Measurements from ENCODE around the gene HPDL.
"Not testable (repeated sequence)": the region's sequence is repeated elsewhere in the genome, so short reads cannot be mapped to it uniquely, and the experiment has no call there.

Gene HPDL

DNA sequence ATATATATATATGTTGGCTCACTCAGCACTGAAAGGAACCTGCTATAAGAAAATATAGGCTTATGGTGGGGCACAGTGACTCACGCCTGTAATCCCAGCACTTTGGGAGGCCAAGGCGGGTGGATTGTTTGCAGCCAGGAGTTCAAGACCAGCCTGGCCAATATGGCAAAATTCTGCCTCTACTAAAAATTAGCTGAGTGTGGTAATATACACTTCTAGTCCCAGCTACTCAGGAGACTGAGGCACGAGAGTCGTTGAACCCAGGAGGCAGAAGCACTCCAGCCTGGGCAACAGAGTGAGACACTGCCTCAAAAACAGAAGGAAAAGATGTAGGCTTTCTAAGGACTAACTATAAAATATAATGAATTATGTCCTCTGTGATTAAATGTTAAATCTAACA, 28.1 kb downstream of the HPDL start:
- DNase-seq: no peak

GRCh38 chr1:45355683-45356082, 29.0 kb downstream of the HPDL start:
- DNase-seq: no peak

GRCh38 chr1:45356186-45356585, 29.5 kb downstream of the HPDL start:
- no peak for DNase-seq

DNA sequence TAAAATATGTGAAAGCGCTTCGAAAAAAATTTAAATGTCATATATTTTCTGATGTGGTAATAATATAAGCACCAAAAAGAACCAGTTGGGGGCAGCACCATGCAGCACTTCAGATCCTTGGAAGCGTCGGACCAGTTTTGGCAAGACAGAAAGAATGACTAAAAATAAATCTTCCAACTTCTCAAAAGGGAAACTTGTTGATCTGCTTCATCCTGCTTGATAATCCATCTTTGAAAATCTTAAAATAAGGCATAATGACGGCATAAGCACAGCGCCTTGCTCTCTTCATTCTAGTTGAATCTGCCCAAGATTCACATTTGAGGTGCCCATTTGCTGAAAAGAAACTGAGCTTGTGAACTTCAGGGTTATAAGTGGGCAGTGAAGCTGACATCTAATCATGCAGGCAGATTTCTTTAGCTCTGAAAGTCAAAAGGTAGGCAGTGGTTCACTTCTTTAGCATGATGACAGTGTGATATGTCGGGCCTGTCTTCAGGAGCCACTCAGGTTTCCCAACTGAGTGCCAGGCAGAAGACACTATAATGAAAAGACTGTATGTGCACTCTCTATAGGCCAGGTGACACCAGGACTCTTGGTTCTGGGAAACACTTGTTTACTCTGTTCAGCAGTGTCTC, 33.3 kb downstream of the HPDL start:
- DNase-seq: peak; percentile 52

DNA sequence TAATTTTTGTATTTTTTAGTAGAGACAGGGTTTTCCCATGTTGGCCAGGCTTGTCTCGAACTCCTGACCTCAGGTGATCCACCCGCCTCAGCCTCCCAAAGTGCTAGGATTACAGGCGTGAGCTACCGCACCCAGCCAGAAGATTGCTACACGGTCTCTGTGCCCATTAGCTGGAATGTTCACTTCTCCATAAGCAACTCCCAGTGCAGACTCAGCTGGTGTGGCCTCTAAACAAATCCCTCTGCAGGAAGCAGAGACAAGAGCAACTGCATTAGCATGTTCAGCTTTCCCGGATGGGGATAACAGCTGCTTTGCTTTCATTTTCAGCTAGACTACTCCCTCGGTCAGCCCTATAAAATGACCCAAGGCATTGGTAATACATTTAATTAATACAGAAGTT, 34.3 kb downstream of the HPDL start:
- not testable (repeated sequence) for DNase-seq

GRCh38 chr1:45364294-45364693, 37.6 kb downstream of the HPDL start:
- DNase-seq: no peak

DNA sequence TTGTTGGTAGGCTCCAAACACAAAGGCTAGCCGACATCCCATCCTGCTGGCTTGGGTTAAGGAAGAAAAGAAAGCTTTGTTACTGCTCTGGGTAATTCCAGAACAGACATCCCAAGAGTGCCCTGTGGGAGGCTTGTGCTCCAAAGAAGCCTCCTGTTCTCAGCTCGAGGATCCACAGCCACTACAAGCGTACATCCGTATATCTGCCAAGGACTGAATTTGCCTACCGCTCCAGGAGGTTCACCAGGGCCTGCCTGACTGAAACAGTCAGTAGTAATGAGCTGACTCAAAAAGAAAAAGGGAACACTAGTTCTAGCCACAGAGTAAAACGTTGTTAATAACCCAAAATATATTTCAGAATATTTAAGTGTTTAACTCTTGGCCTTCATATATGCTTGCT, 38.4 kb downstream of the HPDL start:
- DNase-seq: no peak

DNA sequence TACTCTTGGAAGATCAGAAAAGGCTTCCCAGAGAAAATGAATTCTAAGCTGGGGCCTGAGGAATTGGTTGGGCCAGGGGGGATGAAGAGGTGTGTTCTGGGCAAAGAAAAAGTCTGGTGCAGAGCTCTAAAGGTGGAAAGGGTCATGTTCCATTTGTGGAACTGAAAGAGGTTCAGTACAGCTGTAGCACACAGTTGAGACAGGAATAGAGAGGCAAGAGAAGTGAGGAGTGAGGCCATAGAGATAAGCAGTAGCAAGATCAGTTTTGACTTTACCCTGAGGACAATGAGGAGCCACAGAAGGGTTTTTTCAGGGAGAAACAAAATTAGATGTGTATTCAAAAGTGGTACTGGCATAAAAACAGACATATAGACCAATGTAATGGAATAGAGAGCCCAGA, 43.9 kb downstream of the HPDL start:
- no peak for DNase-seq

- DNase-seq: no peak
These were observed 46.9 kb downstream of the HPDL start for GRCh38 chr1:45373573-45373972.

DNA sequence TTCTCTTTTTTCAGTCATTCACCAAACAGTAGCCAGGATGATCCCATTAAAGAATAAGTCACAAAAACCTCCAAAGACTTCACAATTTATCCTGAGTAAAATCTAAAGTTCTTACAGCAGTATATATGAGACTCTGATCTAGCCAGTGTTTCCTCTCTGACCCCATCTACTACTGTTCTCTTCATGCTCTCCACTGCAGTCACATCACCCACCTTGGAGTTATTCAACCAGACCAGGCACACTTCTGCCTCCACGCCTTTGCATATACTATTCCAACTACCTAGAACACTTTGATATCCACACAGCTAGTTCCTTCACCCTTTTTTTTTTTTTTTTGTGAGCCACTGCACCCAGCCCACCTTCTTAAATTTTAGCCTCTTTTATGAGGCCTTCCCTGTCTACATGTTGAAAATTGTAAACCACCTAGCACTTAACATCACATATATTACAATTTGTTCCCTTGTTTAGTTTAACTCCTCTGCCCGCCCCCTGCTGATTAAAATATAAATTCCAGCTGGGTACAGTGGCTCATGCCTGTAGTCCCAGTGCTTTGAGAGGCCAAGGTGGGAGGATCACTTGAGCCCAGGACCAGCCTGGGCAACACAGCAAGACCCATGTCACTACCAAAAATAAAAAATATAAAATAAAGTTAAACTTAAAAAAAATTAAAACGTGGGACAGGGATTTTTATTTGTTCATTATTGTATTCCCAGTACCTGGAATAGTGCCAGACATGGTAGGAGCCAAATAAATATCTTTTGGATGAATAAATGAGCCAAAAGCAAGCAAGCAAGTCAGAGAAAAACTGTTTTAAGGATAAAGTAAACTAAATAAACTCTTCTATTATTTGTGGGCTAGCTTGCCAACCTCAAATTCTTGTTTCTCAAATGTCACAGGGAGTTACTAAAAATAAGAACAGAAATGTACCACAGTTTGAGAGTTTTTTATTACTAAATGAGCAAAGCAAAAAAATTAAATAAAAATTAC, 48.7 kb downstream of the HPDL start:
- no peak for DNase-seq

DNA sequence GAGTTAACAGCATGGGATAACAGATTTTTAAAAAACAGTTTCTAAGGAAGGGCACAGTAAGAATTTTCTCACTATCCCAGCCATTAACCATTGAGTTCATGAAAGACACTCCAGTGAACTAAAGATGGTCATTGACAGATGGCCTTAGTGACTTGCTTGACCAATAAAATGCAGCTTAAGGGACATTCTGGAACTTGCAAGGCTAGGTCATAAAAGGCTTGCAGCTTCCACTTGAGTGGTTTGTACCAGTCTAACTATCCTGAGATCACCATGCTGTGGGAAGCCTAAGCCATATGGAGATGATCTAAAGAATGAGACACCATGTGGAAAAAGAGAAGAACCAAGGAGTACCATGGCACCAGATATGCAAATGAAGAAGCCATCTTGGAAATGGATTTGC, 51.5 kb downstream of the HPDL start:
- no peak for DNase-seq

Measured in stimulated activated CD4-positive, alpha-beta T cell treated with anti-CD3 and anti-CD28 coated beads, Interleukin-4, amount 100 ng/mL, for 1 hour (primary cell).